SU-DHL-6 (cell line): ENCODE data around the gene SHISA9.
A peak's percentile ranks its signal among the peaks of the same experiment; 100 is the strongest.

Experiments
- H2AFZ ChIP-seq: fragments of 200-600 bp; sonication (generic); 2 replicates; pipeline ENCODE4 v1.6.1; 2014; ENCODE audit warnings: low read depth, mild to moderate bottlenecking, moderate library complexity, mixed read lengths, antibody characterized with exemption, low read length; ENCODE audit not compliant: severe bottlenecking
- H3F3A ChIP-seq: fragments of 200-600 bp; shearing (Covaris generic); 2 replicates; pipeline ENCODE4 v1.6.0; 2016; ENCODE audit warnings: antibody characterized with exemption, mild to moderate bottlenecking; ENCODE audit not compliant: insufficient read depth
- H3K27ac ChIP-seq: fragments of 200-600 bp; sonication (generic); 2 replicates; pipeline ENCODE4 v1.5.1; 2016; ENCODE audit warnings: low read depth, mild to moderate bottlenecking, low read length, moderate library complexity, mixed read lengths
- H3K27me3 ChIP-seq: fragments of 200-600 bp; sonication (generic), shearing (Covaris generic); 2 replicates; pipeline ENCODE4 v1.6.0; 2014; ENCODE audit warnings: mild to moderate bottlenecking, low read length
- H3K36me3 ChIP-seq: fragments of 200-600 bp; sonication (generic); 2 replicates; pipeline ENCODE4 v1.6.1; 2014; ENCODE audit warnings: mild to moderate bottlenecking, low read length, mixed read lengths
- H3K4me2 ChIP-seq: fragments of 300-600, 200-600 bp; shearing (Covaris generic), sonication (generic); 2 replicates; pipeline ENCODE4 v1.6.0; 2014; ENCODE audit warnings: low read length, low read depth, mild to moderate bottlenecking; ENCODE audit not compliant: poor library complexity, severe bottlenecking
- H3K4me3 ChIP-seq: fragments of 200-600 bp; sonication (generic); 2 replicates; pipeline ENCODE4 v1.5.1; 2014; ENCODE audit warnings: antibody characterized with exemption, low read length, mild to moderate bottlenecking, mixed read lengths; ENCODE audit not compliant: insufficient read depth, poor library complexity, severe bottlenecking
- H3K79me2 ChIP-seq: fragments of 200-600 bp; sonication (generic); 2 replicates; pipeline ENCODE4 v1.6.1; 2014; ENCODE audit warnings: mild to moderate bottlenecking, low read length, moderate library complexity; ENCODE audit not compliant: insufficient read depth
- H3K9ac ChIP-seq: fragments of 200-600 bp; sonication (generic); 2 replicates; pipeline ENCODE4 v1.7.0; 2014; ENCODE audit warnings: mild to moderate bottlenecking, low read length
- H3K9me2 ChIP-seq: fragments of 200-600 bp; sonication (generic); replicated peaks from 2 replicates; pipeline ENCODE4 v1.6.1; 2014; ENCODE audit warnings: low read length; ENCODE audit not compliant: insufficient read depth
- H3K9me3 ChIP-seq: fragments of 200-600 bp; sonication (generic); 2 replicates; pipeline ENCODE4 v1.6.1; 2014; ENCODE audit warnings: low read length, mixed read lengths; ENCODE audit not compliant: insufficient read depth
- H4K20me1 ChIP-seq: fragments of 200-600 bp; sonication (generic); 2 replicates; pipeline ENCODE4 v1.6.1; 2014; ENCODE audit warnings: low read depth, mild to moderate bottlenecking, antibody characterized with exemption, low read length, moderate library complexity, mixed read lengths
- EZH2phosphoT487 ChIP-seq: fragments of 200-600 bp; sonication (generic), shearing (Covaris generic); conservative IDR thresholded peaks from 2 replicates; pipeline ENCODE4 v1.6.1; 2018; ENCODE audit warnings: mild to moderate bottlenecking, antibody characterized with exemption, low read length, moderate library complexity, mixed read lengths
- TF ChIP-seq, protein P1 (sequence below): fragments of 200-600 bp; sonication (generic); IDR thresholded peaks from one replicate; pipeline ENCODE4 v1.5.1; 2017; ENCODE audit warnings: antibody characterized with exemption, mild to moderate bottlenecking, low read length, moderate library complexity; ENCODE audit not compliant: insufficient read depth, poor library complexity, severe bottlenecking

SHISA9 gene

DNA sequence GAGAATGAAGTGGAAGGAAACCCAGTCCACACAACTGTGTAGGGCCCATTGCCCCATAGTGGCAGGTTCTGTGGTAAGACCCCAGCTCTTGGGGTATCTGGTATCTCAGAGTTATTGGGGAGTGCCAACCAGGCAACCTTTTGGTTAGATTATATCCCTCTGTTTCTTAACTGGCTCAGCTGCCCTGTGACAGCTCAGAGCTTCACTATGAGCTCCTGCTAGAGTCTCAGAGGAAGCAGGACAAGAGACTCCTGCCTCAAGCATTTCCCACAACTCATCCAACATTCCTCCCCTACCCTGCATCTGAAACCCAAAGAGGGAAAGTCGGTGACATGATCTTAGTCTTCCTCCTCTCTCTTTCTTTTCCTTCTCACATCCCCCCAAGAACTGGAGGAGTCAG is 292.3 kb downstream of the SHISA9 start:
- Histone ChIP-seq H3K27me3 (no peaks in the 10 kb centered on the region), H3K79me2 (no peaks in the 10 kb centered on the region), H3K9me3 (no peaks in the 10 kb centered on the region), H2AFZ (peak overlapping the region; percentile 11), H3K27ac (no peak overlapping the region), H3K9me2 (no peaks in the 10 kb centered on the region), H3F3A (no peaks in the 10 kb centered on the region), H3K4me2 (no peak overlapping the region), H3K4me3 (no peak overlapping the region), H3K36me3 (no peaks in the 10 kb centered on the region), H3K9ac (no peak overlapping the region), H4K20me1 (no peaks in the 10 kb centered on the region)
- TF ChIP-seq EZH2phosphoT487 = no peak
- TF ChIP-seq, protein P1, sequence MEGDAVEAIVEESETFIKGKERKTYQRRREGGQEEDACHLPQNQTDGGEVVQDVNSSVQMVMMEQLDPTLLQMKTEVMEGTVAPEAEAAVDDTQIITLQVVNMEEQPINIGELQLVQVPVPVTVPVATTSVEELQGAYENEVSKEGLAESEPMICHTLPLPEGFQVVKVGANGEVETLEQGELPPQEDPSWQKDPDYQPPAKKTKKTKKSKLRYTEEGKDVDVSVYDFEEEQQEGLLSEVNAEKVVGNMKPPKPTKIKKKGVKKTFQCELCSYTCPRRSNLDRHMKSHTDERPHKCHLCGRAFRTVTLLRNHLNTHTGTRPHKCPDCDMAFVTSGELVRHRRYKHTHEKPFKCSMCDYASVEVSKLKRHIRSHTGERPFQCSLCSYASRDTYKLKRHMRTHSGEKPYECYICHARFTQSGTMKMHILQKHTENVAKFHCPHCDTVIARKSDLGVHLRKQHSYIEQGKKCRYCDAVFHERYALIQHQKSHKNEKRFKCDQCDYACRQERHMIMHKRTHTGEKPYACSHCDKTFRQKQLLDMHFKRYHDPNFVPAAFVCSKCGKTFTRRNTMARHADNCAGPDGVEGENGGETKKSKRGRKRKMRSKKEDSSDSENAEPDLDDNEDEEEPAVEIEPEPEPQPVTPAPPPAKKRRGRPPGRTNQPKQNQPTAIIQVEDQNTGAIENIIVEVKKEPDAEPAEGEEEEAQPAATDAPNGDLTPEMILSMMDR = no peak

DNA sequence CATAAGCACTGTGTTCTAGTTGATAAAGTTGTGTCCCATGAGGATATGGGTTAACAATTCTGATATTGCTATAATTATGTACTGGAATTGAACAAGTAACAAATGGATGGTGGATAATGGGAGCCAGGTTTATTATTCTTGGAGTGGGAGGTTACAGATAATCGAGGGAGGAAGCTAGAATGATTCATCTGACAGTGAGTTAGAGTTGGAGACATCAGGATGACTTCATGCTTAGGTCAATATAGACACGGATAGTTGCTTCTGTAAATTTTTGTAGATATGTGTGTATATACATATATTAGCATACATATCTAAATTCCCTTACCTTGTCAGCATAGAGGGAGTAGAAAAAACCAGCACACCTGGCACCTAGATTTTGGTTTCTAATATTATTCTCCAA is 293.4 kb downstream of the SHISA9 start:
- H3F3A ChIP-seq = no peaks in the 10 kb centered on the region
- H3K27ac ChIP-seq = no peak overlapping the region
- H2AFZ ChIP-seq = no peak overlapping the region
- no peaks in the 10 kb centered on the region for H3K27me3 ChIP-seq
- H4K20me1 ChIP-seq = no peaks in the 10 kb centered on the region
- TF ChIP-seq, protein P1 = no peak
- no peak for TF ChIP-seq EZH2phosphoT487
- H3K36me3 ChIP-seq = no peaks in the 10 kb centered on the region
- no peak overlapping the region for H3K4me2 ChIP-seq
- no peak overlapping the region for H3K9ac ChIP-seq
- no peak overlapping the region for H3K4me3 ChIP-seq
- H3K9me2 ChIP-seq = no peaks in the 10 kb centered on the region
- no peaks in the 10 kb centered on the region for H3K79me2 ChIP-seq
- no peaks in the 10 kb centered on the region for H3K9me3 ChIP-seq

DNA sequence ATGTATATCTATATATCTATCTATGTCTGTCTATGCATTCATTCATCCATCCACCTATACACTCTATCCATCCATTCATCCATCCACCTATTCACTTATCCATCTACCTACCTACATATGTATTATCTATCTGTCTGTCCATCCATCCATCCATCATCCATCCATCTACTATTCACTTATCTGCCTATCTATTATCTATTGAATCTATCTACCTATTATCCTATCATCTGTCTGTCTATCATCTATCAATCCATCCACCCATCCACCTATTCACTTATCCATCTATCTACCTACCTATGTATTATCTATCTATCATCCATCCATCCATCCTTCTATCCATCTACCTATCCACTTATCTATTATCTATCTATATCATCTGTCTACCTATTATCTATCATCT is 302.3 kb downstream of the SHISA9 start:
- Histone ChIP-seq H3K9me2 (no peaks in the 10 kb centered on the region), H3K27ac (no peak overlapping the region), H3K9me3 (no peaks in the 10 kb centered on the region), H3F3A (no peaks in the 10 kb centered on the region), H4K20me1 (no peaks in the 10 kb centered on the region), H3K4me2 (no peak overlapping the region), H3K27me3 (no peaks in the 10 kb centered on the region), H3K79me2 (no peaks in the 10 kb centered on the region), H3K4me3 (no peak overlapping the region), H3K9ac (no peak overlapping the region), H2AFZ (no peak overlapping the region), H3K36me3 (no peaks in the 10 kb centered on the region)
- TF ChIP-seq, protein P1 = no peak
- TF ChIP-seq EZH2phosphoT487 = no peak

DNA sequence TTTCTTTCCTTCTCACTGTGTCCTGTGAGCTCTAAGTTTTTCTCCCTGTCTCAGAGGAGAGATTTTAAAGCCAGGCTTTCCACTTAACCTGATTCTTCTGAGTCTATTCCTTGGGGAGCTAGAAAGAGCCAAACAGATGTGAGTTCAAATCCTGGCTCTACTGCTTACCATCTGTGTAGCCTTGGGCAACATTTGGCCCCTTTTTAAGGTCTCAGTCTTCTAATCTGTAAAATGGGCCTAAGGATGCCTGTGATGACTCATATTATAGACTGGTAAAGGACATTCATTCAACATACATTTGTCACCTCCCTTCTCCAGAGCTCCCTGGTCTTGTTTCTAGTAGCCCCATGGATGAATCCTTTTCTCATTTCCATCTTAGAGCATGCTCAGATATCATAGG is 304.0 kb downstream of the SHISA9 start:
- H3K36me3 ChIP-seq = no peaks in the 10 kb centered on the region
- no peaks in the 10 kb centered on the region for H3F3A ChIP-seq
- no peak overlapping the region for H3K27ac ChIP-seq
- H3K9me3 ChIP-seq = no peaks in the 10 kb centered on the region
- H3K79me2 ChIP-seq = no peaks in the 10 kb centered on the region
- H3K4me3 ChIP-seq = no peak overlapping the region
- H4K20me1 ChIP-seq = no peaks in the 10 kb centered on the region
- H2AFZ ChIP-seq = no peak overlapping the region
- no peak overlapping the region for H3K4me2 ChIP-seq
- H3K9ac ChIP-seq = no peak overlapping the region
- no peaks in the 10 kb centered on the region for H3K9me2 ChIP-seq
- no peaks in the 10 kb centered on the region for H3K27me3 ChIP-seq
- TF ChIP-seq, protein P1 = no peak
- no peak for TF ChIP-seq EZH2phosphoT487
